Psoas muscle (tissue), 8 donors: ENCODE data around the gene PEX10. TPM values are rescaled to one million over a fixed set of nuclear protein-coding genes. Genes with fewer than 3 reads are reported as not detected.

ENCODE experiments used
- ATAC-seq, 4 donors: fragments of 200-7000 bp; cut with Tn5 transposase; one replicate each; pipeline ENCODE4 v1.9.1; 2020; ENCODE audit warnings: moderate library complexity in 3 of 4, mild to moderate bottlenecking in 2 of 4
- DNase-seq, 2 donors: peaks; one replicate each; pipeline ENCODE4 v3.0.0-alpha.2; 2020
- H3K27ac ChIP-seq: fragments of 200-600 bp; one replicate; pipeline ENCODE4 v1.8.0; 2022
- H3K27me3 ChIP-seq, 3 donors: fragments of 200-600 bp in 1 of 3; one replicate each; pipeline versions ENCODE4 v1.6.1 to v1.8.0; 2013 to 2022; ENCODE audit warnings: low read length in 2 of 3, mild to moderate bottlenecking in 2 of 3, moderate library complexity in 1 of 3; ENCODE audit not compliant: insufficient read depth in 3 of 3
- H3K36me3 ChIP-seq, 2 donors: fragments of 200-600 bp in 1 of 2; one replicate each; pipeline versions ENCODE4 v1.6.1 to v1.8.0; 2013 to 2022; ENCODE audit warnings: low read depth in 1 of 2, mild to moderate bottlenecking in 1 of 2, moderate library complexity in 1 of 2; ENCODE audit not compliant: insufficient read depth in 1 of 2
- H3K4me1 ChIP-seq: fragments of 200-600 bp; one replicate; pipeline ENCODE4 v1.8.0; 2022
- H3K4me3 ChIP-seq: fragments of 200-600 bp; one replicate; pipeline ENCODE4 v1.8.0; 2022; ENCODE audit warnings: mild to moderate bottlenecking
- H3K9me3 ChIP-seq: fragments of 200-600 bp; one replicate; pipeline ENCODE4 v1.8.0; 2022
- CTCF ChIP-seq: fragments of 200-600 bp; IDR thresholded peaks from one replicate; pipeline ENCODE4 v1.8.0; 2022; ENCODE audit warnings: antibody characterized with exemption
- WGBS, 3 donors: extraction: QIAGEN DNeasy Blood & Tissue Kit; methylation state at CpG; one replicate each; pipeline versions ENCODE4 v1.1.6 to v1.1.7; 2013; 5-methylcytosine and 5-hydroxymethylcytosine counted together
- intact Hi-C, 2 donors: fragments of 100-400 bp; cut with DNase I; formaldehyde crosslinking; loops; one replicate each; pipeline versions ENCODE4 v1.11.0 to v1.14.2; 2022
- polyA plus RNA-seq, 3 donors: library from polyadenylated mRNA; stranded (reverse); fragments of 200-250 nt; gene quantifications; one replicate each; pipeline ENCODE4 v1.2.3, GENCODE V29; 2013
- total RNA-seq, 4 donors: library from RNA; stranded (reverse); fragmentation: NEBNext Ultra II Directional in 2 of 4; extraction: Animal tissue kit (Norgen Biotek cat#: 25700) in 2 of 4; gene quantifications; one replicate each; pipeline versions ENCODE4 v1.2.1 to v1.2.4, GENCODE V29; 2021 to 2023
- donor health status: healthy with polysubstance abuse.
- donor health status: DM: no; HTN: no; CAD: no; lungs with moderate emphysema.
- donor health status: Bipolar disorder and iron deficiency.
- donor health status: healthy.
- donor health status: DM: yes; HTN: yes; CAD: no.
- donor health status: DM: no; HTN: no; CAD: no.
- donor health status: DM: no; HTN: no; CAD: no.
- donor health status: DM: yes; HTN: yes; CAD: no.

PEX10 gene
- total and polyA plus RNA-seq, 7 donors, result 12.6 to 19.7 (median 16.2) TPM

GRCh38 chr1:2433936-2434655, 21.7 kb upstream of the PEX10 start:
- H3K36me3 ChIP-seq, result no peaks in the 10 kb centered on the region
- peaks cover 0 to 72% (median 10%) of the 10 kb centered on the region in 3 donors for H3K27me3 ChIP-seq
- H3K4me3 ChIP-seq, result no peak overlapping the region
- H3K27ac ChIP-seq, result no peak overlapping the region
- H3K4me1 ChIP-seq, result no peaks in the 10 kb centered on the region
- H3K9me3 ChIP-seq, result no peaks in the 10 kb centered on the region
- WGBS, 3 donors, result 66 to 70% (median 68%) methylated on average over 32 to 34 of the region's 34 CpGs
- DNase-seq, result no peak
- intact Hi-C loops, result no loop called here
- no peak for TF ChIP-seq CTCF
- ATAC-seq, result no peak

GRCh38 chr1:2433196-2433595, 20.8 kb upstream of the PEX10 start:
- peaks cover 0 to 63% (median 14%) of the 10 kb centered on the region in 3 donors for H3K27me3 ChIP-seq

GRCh38 chr1:2432441-2432844, 20.1 kb upstream of the PEX10 start:
- H3K27me3 ChIP-seq, result peaks cover 0 to 63% (median 16%) of the 10 kb centered on the region in 3 donors
- no peaks in the 10 kb centered on the region for H3K9me3 ChIP-seq
- no peak overlapping the region for H3K27ac ChIP-seq
- DNase-seq, result no peak
- intact Hi-C loops, result no loop called here
- no peaks in the 10 kb centered on the region for H3K4me1 ChIP-seq
- H3K36me3 ChIP-seq, result no peaks in the 10 kb centered on the region
- H3K4me3 ChIP-seq, result no peak overlapping the region
- WGBS, 3 donors, result 17 to 29% (median 24%) methylated on average over 15 to 16 of the region's 16 CpGs
- TF ChIP-seq CTCF, result no peak
- ATAC-seq, result no peak

More at GRCh38 chr1:2433196-2433595, 20.8 kb upstream of the PEX10 start:
- Histone ChIP-seq H3K4me1 (no peaks in the 10 kb centered on the region), H3K36me3 (no peaks in the 10 kb centered on the region), H3K9me3 (no peaks in the 10 kb centered on the region), H3K4me3 (no peak overlapping the region), H3K27ac (no peak overlapping the region)
- intact Hi-C loops, result no loop called here
- no peak for ATAC-seq
- no peak for DNase-seq
- 65 to 69% (median 66%) methylated on average over 12 to 13 of the region's 13 CpGs for WGBS, 3 donors
- no peak for TF ChIP-seq CTCF

GRCh38 chr1:2431518-2431917, 19.2 kb upstream of the PEX10 start:
- H3K9me3 ChIP-seq, result no peaks in the 10 kb centered on the region
- H3K4me1 ChIP-seq, result no peaks in the 10 kb centered on the region
- no peak overlapping the region for H3K4me3 ChIP-seq
- no peak overlapping the region for H3K27ac ChIP-seq
- TF ChIP-seq CTCF, result no peak
- intact Hi-C loops, result no loop called here
- H3K36me3 ChIP-seq, result no peaks in the 10 kb centered on the region
- H3K27me3 ChIP-seq, result peaks cover 0 to 66% (median 18%) of the 10 kb centered on the region in 3 donors
- DNase-seq (no peak), ATAC-seq (no peak)
- whole genome bisulfite sequencing, 3 donors, result 41 to 44% (median 43%) methylated on average over 9 to 10 of the region's 10 CpGs

GRCh38 chr1:2431103-2431502, 18.7 kb upstream of the PEX10 start:
- Histone ChIP-seq H3K27ac (no peak overlapping the region), H3K36me3 (no peaks in the 10 kb centered on the region), H3K4me1 (no peaks in the 10 kb centered on the region), H3K9me3 (no peaks in the 10 kb centered on the region), H3K4me3 (no peak overlapping the region), H3K27me3 (peaks cover 0 to 70% (median 21%) of the 10 kb centered on the region in 3 donors)
- WGBS, 3 donors, result 29 to 40% (median 34%) methylated on average over 15 to 16 of the region's 16 CpGs
- intact Hi-C loops, result no loop called here
- no peak for TF ChIP-seq CTCF
- DNase-seq (no peak), ATAC-seq (no peak)
